K562 (cell line): ENCODE results near the gene KLC3. TPM values are rescaled to one million over a fixed set of nuclear protein-coding genes. Genes with fewer than 3 reads are reported as not detected.

ENCODE experiments used
- EZH2 ChIP-seq: IDR thresholded peaks from 2 replicates; pipeline ENCODE4 v1.6.1; 2012; ENCODE audit warnings: low read depth, mild to moderate bottlenecking, inconsistent platforms, low read length, borderline replicate concordance
- MGA ChIP-seq: fragments of 450-650 bp; IDR thresholded peaks from 2 replicates; pipeline ENCODE4 v1.6.1; 2016; ENCODE audit warnings: mild to moderate bottlenecking, moderate library complexity
- polyA plus RNA-seq, 8 experiments: library from polyadenylated mRNA; depleted of rRNA in 4 of 8; stranded (reverse) in 5 of 8; unstranded in 3 of 8; fragments of >200 nt; fragmentation: Nextera tagmentation in 2 of 8; fragmentation: Illumina TruSeq in 1 of 8; extraction: Ambion mirVana in 2 of 8; extraction: Trizol in 1 of 8; gene quantifications; 2 replicates each; pipeline versions ENCODE4 v1.2.1 to v1.2.3, GENCODE V29; 2011 to 2014; ENCODE audit warnings: inconsistent platforms in 1 of 8, missing spikeins in 1 of 8
- total RNA-seq, 7 experiments: library from RNA; depleted of rRNA in 6 of 7; stranded (reverse); fragments of >200 nt in 6 of 7; fragmentation: Illumina TruSeq in 2 of 7; extraction: Trizol in 2 of 7; gene quantifications; 2 replicates each; pipeline versions ENCODE4 v1.2.1 to v1.2.3, GENCODE V29; 2011 to 2021; ENCODE audit warnings: low replicate concordance in 1 of 7

Gene KLC3
- total and polyA plus RNA-seq, 9 of the 15 experiments (the other 6 are each of a cell fraction or from before 2014, with no cell fraction given), result 0.03 to 1.2 (median 0.59) TPM; not detected in 3

DNA sequence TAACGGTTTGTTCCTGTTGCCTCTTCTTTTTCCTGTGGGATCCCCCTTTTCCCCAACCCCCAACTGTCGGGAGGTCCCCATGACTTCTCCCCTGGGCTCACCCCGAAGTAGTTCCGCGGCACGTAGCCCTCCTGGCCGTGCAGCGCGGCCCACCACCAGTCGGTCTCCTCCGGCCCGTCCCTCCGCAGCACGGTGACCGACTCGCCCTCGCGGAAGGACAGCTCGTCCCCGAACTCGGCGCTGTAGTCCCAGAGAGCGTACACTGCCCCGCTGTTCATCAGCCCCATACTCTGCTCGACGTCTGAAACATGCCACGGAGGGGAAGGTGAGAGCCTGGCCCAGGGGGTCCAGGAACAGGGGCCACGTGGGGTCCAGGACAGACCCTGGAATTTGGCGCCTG, 41.9 kb downstream of the KLC3 start (continued):
- TF ChIP-seq MGA (no peak), EZH2 (no peak)
- TF ChIP-seq, all 486 proteins: peak for 0
